GM10248 (cell line): ENCODE results near the gene TIMP2.
"Not testable (repeated sequence)": the region's sequence is repeated elsewhere in the genome, so short reads cannot be mapped to it uniquely, and the experiment has no call there.

Experiments used
- CTCF ChIA-PET: fragments of 300-600 bp; sonication (Branson Sonifier 250); formaldehyde crosslinking; extraction: SDS; loops from one replicate; lab custom pipeline; 2021; ENCODE audit warnings: antibody characterized with exemption; lab: Yijun Ruan, JAX
- POLR2A ChIA-PET: fragments of 350-650 bp; sonication (Branson Sonifier 250); formaldehyde crosslinking; extraction: SDS; loops from one replicate; lab custom pipeline; 2020; ENCODE audit warnings: antibody characterized with exemption; lab: Yijun Ruan, JAX
- DNase-seq: peaks from one replicate; pipeline ENCODE4 v3.0.0; 2012; ENCODE audit errors: extremely low spot score
- TF ChIP-seq, protein P1 (sequence below): IDR thresholded peaks from 2 replicates; pipeline ENCODE4 v1.5.1; 2012; ENCODE audit warnings: mild to moderate bottlenecking, low read depth; ENCODE audit errors: extremely low read depth, missing control alignments, control extremely low read depth

The TIMP2 gene

DNA sequence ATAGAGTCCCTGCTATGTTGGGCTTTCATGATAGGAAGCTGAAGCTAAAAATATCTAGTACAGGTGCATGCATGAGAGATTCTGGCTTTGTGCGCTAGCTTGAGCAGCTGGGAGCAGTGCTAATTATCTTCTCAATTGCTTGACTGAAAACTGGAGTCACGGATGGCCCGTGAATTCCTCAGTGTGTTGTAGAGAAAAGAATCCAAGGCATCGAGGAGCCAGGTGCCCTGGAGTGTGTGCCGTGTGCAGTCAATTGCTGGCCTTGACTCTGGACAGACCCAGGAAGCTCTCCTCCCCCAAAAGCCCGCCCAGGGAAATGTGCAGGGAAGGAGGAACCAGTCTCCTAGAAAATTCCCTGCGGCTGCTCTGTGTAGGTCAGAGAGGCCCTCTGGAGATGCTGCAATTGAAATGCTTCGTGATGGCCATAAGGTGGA, 40.3 kb upstream of the TIMP2 start:
- ChIA-PET POLR2A (no interaction called here), CTCF (interaction anchor here (0.9 to 2.2 kb wide), 4 partner anchors 8 to 468 kb away, joined by 3 to 9 read pairs (median 4); no protein-coding TSS in a partner anchor)
- TF ChIP-seq, protein P1, sequence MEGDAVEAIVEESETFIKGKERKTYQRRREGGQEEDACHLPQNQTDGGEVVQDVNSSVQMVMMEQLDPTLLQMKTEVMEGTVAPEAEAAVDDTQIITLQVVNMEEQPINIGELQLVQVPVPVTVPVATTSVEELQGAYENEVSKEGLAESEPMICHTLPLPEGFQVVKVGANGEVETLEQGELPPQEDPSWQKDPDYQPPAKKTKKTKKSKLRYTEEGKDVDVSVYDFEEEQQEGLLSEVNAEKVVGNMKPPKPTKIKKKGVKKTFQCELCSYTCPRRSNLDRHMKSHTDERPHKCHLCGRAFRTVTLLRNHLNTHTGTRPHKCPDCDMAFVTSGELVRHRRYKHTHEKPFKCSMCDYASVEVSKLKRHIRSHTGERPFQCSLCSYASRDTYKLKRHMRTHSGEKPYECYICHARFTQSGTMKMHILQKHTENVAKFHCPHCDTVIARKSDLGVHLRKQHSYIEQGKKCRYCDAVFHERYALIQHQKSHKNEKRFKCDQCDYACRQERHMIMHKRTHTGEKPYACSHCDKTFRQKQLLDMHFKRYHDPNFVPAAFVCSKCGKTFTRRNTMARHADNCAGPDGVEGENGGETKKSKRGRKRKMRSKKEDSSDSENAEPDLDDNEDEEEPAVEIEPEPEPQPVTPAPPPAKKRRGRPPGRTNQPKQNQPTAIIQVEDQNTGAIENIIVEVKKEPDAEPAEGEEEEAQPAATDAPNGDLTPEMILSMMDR = no peak
- DNase-seq = no peak

DNA sequence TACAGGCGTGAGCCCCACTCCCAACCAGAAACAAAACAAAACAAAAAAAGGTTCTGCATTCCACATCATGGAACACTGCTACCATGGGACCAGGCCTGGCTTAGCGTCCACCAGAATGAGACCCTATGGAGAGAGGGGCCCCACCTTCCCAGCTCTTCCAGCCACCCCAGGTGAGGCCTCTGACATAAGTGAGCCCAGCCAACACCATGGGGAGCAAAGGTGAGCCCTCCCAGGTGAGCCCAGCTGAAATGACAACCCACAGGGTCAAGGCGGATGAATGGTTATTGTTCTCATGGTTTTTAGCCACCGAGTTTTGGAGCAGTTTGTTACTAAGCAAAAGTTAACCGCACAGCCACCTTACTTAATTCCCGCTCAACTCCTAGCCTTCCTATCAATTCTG, 38.2 kb upstream of the TIMP2 start:
- DNase-seq = no peak
- TF ChIP-seq, protein P1 = no peak
- ChIA-PET POLR2A (no interaction called here), CTCF (interaction anchor here (4.7 kb wide), 1 partner anchor 8 kb away, joined by 24 read pairs; no protein-coding TSS in a partner anchor)

DNA sequence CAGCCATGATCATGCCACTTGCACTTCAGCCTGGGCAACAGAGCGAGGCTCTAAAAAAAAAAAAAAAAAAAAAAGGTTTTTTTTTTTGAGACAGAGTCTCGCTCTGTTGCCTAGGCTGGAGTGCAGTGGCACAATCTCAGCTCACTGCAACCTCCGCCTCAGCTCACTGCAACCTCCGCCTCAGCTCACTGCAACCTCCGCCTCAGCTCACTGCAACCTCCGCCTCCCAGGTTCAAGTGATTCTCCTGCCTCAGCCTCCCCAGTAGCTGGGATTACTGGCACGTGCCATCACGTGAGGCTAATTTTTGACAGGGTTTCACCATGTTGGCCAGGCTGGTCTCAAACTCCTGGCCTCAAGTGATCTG, 37.8 kb upstream of the TIMP2 start:
- POLR2A ChIA-PET = not testable (repeated sequence)

DNA sequence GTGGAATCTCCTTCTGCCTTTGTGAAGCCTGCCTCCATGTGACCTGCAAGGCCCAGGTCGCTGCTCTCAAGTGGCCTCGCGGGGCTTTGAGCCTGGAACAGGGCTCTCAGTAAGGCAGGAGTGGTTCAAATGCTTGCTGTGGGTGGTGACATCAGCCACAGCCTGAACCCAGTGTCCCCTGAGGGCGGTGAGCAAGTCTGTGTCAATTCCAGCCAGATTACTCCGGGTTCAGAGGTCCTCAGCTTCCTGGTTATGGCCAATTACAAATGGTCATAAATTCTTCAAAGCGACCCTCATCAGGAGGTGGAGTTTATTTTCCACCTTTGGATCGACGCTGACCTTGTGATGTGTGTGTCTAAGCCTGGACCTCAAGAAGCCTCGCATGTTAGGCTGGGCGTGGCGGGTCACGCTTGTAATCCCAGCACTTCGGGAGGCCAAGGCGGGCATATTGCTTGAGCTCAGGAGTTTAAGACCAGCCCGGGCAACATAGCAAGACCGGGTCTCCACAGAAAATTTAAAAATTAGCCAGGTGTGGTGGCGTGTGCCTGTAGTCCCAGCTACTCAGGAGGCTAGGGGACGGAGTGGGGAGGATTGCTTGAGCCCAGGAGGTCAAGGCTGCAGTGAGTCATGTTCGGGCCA, 37.3 kb upstream of the TIMP2 start:
- no peak for DNase-seq
- TF ChIP-seq, protein P1 = no peak
- ChIA-PET POLR2A (no interaction called here), CTCF (interaction anchor here (4.7 kb wide), 1 partner anchor 9 kb away, joined by 24 read pairs; no protein-coding TSS in a partner anchor)

More for the DNA sequence above, 37.8 kb upstream of the TIMP2 start:
- CTCF ChIA-PET = interaction anchor here (4.7 kb wide), 1 partner anchor 8 kb away, joined by 24 read pairs; no protein-coding TSS in a partner anchor
- not testable (repeated sequence) for DNase-seq

DNA sequence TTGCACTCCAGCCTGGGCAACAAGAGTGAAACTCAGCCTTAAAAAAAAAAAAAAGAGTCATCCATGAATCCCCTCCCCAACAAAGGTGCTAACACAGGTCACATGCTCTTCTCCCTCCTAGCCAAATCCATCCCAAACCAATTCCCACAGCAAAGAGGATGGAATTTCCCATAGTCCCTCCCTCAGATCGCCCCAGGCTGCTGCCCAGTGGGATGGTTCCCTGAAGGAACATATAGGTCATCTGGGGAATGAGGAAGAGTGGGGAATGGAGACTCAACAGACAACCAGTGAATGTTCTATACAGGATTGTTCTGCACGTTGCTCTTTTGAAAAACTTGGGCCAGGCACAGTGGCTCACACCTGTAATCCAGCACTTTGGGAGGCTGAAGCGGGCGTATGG, 36.4 kb upstream of the TIMP2 start:
- ChIA-PET POLR2A (no interaction called here), CTCF (interaction anchor here (4.7 kb wide), 1 partner anchor 10 kb away, joined by 24 read pairs; no protein-coding TSS in a partner anchor)
- TF ChIP-seq, protein P1 = no peak
- DNase-seq = no peak

DNA sequence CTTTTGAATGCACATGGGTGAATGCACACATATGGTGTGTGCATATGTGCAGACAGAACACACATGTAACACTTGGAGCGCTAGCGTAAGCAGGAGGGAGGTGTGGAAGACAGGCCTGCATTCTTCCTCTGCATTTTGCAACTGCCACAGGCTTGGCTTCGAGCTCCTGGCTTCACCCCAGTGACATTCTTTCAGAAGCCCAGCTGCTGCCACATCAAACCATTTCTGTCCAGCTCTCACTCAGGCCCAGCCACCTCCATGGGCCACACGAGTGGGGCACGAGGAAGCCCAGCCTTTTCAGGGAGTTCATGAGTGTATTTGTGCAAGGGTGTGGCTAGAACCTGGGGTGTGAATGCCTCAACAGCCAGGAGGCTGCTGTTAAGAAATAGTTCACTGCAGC, 35.7 kb upstream of the TIMP2 start:
- CTCF ChIA-PET = interaction anchor here (1.1 to 4.7 kb wide), 2 partner anchors 10 to 13 kb away, joined by 4 to 24 read pairs; no protein-coding TSS in a partner anchor
- DNase-seq = no peak

More for the DNA sequence above, 35.7 kb upstream of the TIMP2 start:
- POLR2A ChIA-PET = no interaction called here
- TF ChIP-seq, protein P1 = no peak
